Forelimb muscle (tissue), 1 donor: ENCODE data around the gene MYO15B. TPM values are rescaled to one million over a fixed set of nuclear protein-coding genes. Genes with fewer than 3 reads are reported as not detected.

Source experiments
- DNase-seq: peaks from one replicate; pipeline ENCODE4 v3.0.0-alpha.2; 2013; ENCODE audit warnings: low read depth
- polyA plus RNA-seq: library from polyadenylated mRNA; unstranded; fragments of 120-200 nt; gene quantifications from one replicate; pipeline ENCODE4 v1.2.1, GENCODE V29; 2013; ENCODE audit not compliant: insufficient read length

Gene MYO15B
- polyA plus RNA-seq, 1 donor, result 112 TPM

GRCh38 chr17:75639327-75639726 lies 51.7 kb downstream of the MYO15B start:
- no peak for DNase-seq

GRCh38 chr17:75639771-75640555 lies 52.4 kb downstream of the MYO15B start:
- no peak for DNase-seq

GRCh38 chr17:75640556-75641119 lies 53.0 kb downstream of the MYO15B start:
- no peak for DNase-seq

GRCh38 chr17:75641343-75641742 lies 53.7 kb downstream of the MYO15B start:
- DNase-seq, result no peak

- DNase-seq, result no peak
Measured at GRCh38 chr17:75642182-75642783, 54.7 kb downstream of the MYO15B start.

GRCh38 chr17:75642784-75643642 lies 55.4 kb downstream of the MYO15B start:
- DNase-seq, result no peak

- no peak for DNase-seq
Measured at GRCh38 chr17:75643643-75644017, 56.0 kb downstream of the MYO15B start.

- no peak for DNase-seq
Measured at GRCh38 chr17:75645501-75645888, 57.9 kb downstream of the MYO15B start.

- DNase-seq, result no peak
Measured at GRCh38 chr17:75645889-75646637, 58.5 kb downstream of the MYO15B start.

GRCh38 chr17:75646638-75646992 lies 59.0 kb downstream of the MYO15B start:
- DNase-seq, result no peak

GRCh38 chr17:75647061-75647460 lies 59.5 kb downstream of the MYO15B start:
- no peak for DNase-seq

- no peak for DNase-seq
Measured at GRCh38 chr17:75647921-75648320, 60.3 kb downstream of the MYO15B start.

GRCh38 chr17:75649687-75650086 lies 62.1 kb downstream of the MYO15B start:
- no peak for DNase-seq

- no peak for DNase-seq
Measured at GRCh38 chr17:75650874-75651273, 63.3 kb downstream of the MYO15B start.

- DNase-seq, result no peak
Measured at GRCh38 chr17:75652341-75652740, 64.7 kb downstream of the MYO15B start.

- no peak for DNase-seq
Measured at GRCh38 chr17:75652934-75653549, 65.4 kb downstream of the MYO15B start.

GRCh38 chr17:75654176-75654575 lies 66.6 kb downstream of the MYO15B start:
- no peak for DNase-seq

- no peak for DNase-seq
Measured at GRCh38 chr17:75658237-75658636, 70.6 kb downstream of the MYO15B start.

GRCh38 chr17:75661531-75661930 lies 73.9 kb downstream of the MYO15B start:
- no peak for DNase-seq

- DNase-seq, result no peak
Measured at GRCh38 chr17:75662511-75662910, 74.9 kb downstream of the MYO15B start.

GRCh38 chr17:75664099-75664549 lies 76.5 kb downstream of the MYO15B start:
- DNase-seq, result no peak
